WTC11 (cell line): ENCODE data around the gene ABCB11. TPM values are rescaled to one million over a fixed set of nuclear protein-coding genes. Genes with fewer than 3 reads are reported as not detected.

Experiments
- ATAC-seq: fragments of 200-7000 bp; cut with Tn5 transposase; 2 replicates; pipeline ENCODE4 v1.10.0; 2021; ENCODE audit warnings: mild to moderate bottlenecking, moderate library complexity
- CTCF ChIA-PET: fragments of 300-600 bp; sonication (Branson Sonifier 250); formaldehyde crosslinking; loops from one replicate; lab custom pipeline; 2021; ENCODE audit warnings: antibody characterized with exemption; lab: Charles Lee
- POLR2A ChIA-PET: fragments of 350-600 bp; sonication (Branson Sonifier 250); formaldehyde crosslinking; loops from one replicate; lab custom pipeline; 2021; ENCODE audit warnings: antibody characterized with exemption; lab: Charles Lee
- DNase-seq: peaks from one replicate; pipeline ENCODE4 v3.0.0; 2021; ENCODE audit warnings: low spot score
- H3K27ac Mint-ChIP-seq: 2 replicates; pipeline ENCODE4 v1.8.0; 2021; ENCODE audit warnings: mixed read lengths
- H3K27me3 Mint-ChIP-seq: 2 replicates; pipeline ENCODE4 v1.8.0; 2021; ENCODE audit warnings: low read depth, mild to moderate bottlenecking, moderate library complexity, mixed read lengths
- H3K36me3 Mint-ChIP-seq: 2 replicates; pipeline ENCODE4 v1.8.0; 2021; ENCODE audit warnings: mixed read lengths
- H3K4me1 Mint-ChIP-seq: 2 replicates; pipeline ENCODE4 v1.8.0; 2022; ENCODE audit warnings: mixed read lengths
- H3K4me3 Mint-ChIP-seq: 2 replicates; pipeline ENCODE4 v1.8.0; 2021; ENCODE audit warnings: mild to moderate bottlenecking, moderate library complexity, mixed read lengths
- H3K9me3 Mint-ChIP-seq: 2 replicates; pipeline ENCODE4 v1.8.0; 2021; ENCODE audit warnings: mixed read lengths
- ATF1 ChIP-seq: sonication (generic); formaldehyde crosslinking; IDR thresholded peaks from 2 replicates; pipeline ENCODE4 v1.8.1; 2023; ENCODE audit warnings: mild to moderate bottlenecking, moderate library complexity, missing genetic modification reagents
- ATF3 ChIP-seq: sonication (generic); formaldehyde crosslinking; conservative IDR thresholded peaks from 2 replicates; pipeline ENCODE4 v1.8.1; 2022; ENCODE audit warnings: mild to moderate bottlenecking, missing genetic modification reagents
- ESRRA ChIP-seq: sonication (generic); formaldehyde crosslinking; IDR thresholded peaks from 2 replicates; pipeline ENCODE4 v1.8.1; 2022; ENCODE audit warnings: mild to moderate bottlenecking, missing genetic modification reagents, borderline replicate concordance
- ETV6 ChIP-seq: sonication (generic); formaldehyde crosslinking; IDR thresholded peaks from 2 replicates; pipeline ENCODE4 v1.8.1; 2022; ENCODE audit warnings: mild to moderate bottlenecking, missing genetic modification reagents
- FOXJ3 ChIP-seq: sonication (generic); formaldehyde crosslinking; IDR thresholded peaks from 2 replicates; pipeline ENCODE4 v1.9.0; 2021; ENCODE audit warnings: missing genetic modification reagents, mild to moderate bottlenecking, borderline replicate concordance
- GABPB1 ChIP-seq: sonication (generic); formaldehyde crosslinking; IDR thresholded peaks from 2 replicates; pipeline ENCODE4 v1.8.1; 2023; ENCODE audit warnings: mild to moderate bottlenecking, missing genetic modification reagents
- GRHL2 ChIP-seq: fragments of 250-450 bp; sonication (Bioruptor Pico); IDR thresholded peaks from 2 replicates; pipeline ENCODE4 v1.8.0; 2022; ENCODE audit warnings: mild to moderate bottlenecking, moderate library complexity; ENCODE audit not compliant: insufficient replicate concordance, severe bottlenecking
- JAZF1 ChIP-seq: fragments of 250-450 bp; sonication (Bioruptor Pico); IDR thresholded peaks from 2 replicates; pipeline ENCODE4 v1.9.0; 2021; ENCODE audit warnings: moderate library complexity, mild to moderate bottlenecking, inconsistent platforms
- JUN ChIP-seq: sonication (generic); formaldehyde crosslinking; IDR thresholded peaks from 2 replicates; pipeline ENCODE4 v1.8.0; 2023; ENCODE audit warnings: mild to moderate bottlenecking, missing genetic modification reagents
- MXD4 ChIP-seq: fragments of 250-450 bp; sonication (Bioruptor Pico); IDR thresholded peaks from 2 replicates; pipeline ENCODE4 v1.8.0; 2021; ENCODE audit warnings: mild to moderate bottlenecking, moderate library complexity, borderline replicate concordance
- NR3C1 ChIP-seq: sonication (generic); formaldehyde crosslinking; conservative IDR thresholded peaks from 2 replicates; pipeline ENCODE4 v1.8.1; 2023; ENCODE audit warnings: low read depth, mild to moderate bottlenecking, missing genetic modification reagents
- RORB ChIP-seq: fragments of 250-450 bp; sonication (Bioruptor Pico); IDR thresholded peaks from 2 replicates; pipeline ENCODE4 v1.9.0; 2021; ENCODE audit warnings: mild to moderate bottlenecking
- USF1 ChIP-seq: sonication (generic); formaldehyde crosslinking; IDR thresholded peaks from 2 replicates; pipeline ENCODE4 v1.8.0; 2022; ENCODE audit warnings: mild to moderate bottlenecking, missing genetic modification reagents
- ZNF281 ChIP-seq: sonication (generic); formaldehyde crosslinking; IDR thresholded peaks from 2 replicates; pipeline ENCODE4 v1.8.0; 2023; ENCODE audit warnings: mild to moderate bottlenecking, missing genetic modification reagents
- ZNF416 ChIP-seq: fragments of 250-450 bp; sonication (Bioruptor Pico); IDR thresholded peaks from 2 replicates; pipeline ENCODE4 v1.9.0; 2021; ENCODE audit warnings: mild to moderate bottlenecking, inconsistent platforms
- ZNF671 ChIP-seq: fragments of 250-450 bp; sonication (Bioruptor Pico); IDR thresholded peaks from 2 replicates; pipeline ENCODE4 v1.8.0; 2021; ENCODE audit warnings: mild to moderate bottlenecking
- total RNA-seq: library from RNA; stranded (reverse); gene quantifications from 3 replicates; pipeline ENCODE4 v1.2.3, GENCODE V29; 2021
- TF ChIP-seq, protein P1 (sequence below): sonication (generic); formaldehyde crosslinking; IDR thresholded peaks from 2 replicates; pipeline ENCODE4 v1.8.0; 2022; ENCODE audit warnings: mild to moderate bottlenecking, missing genetic modification reagents
- TF ChIP-seq, protein P2 (sequence below): sonication (generic); formaldehyde crosslinking; IDR thresholded peaks from 2 replicates; pipeline ENCODE4 v1.8.1; 2023; ENCODE audit warnings: mild to moderate bottlenecking, missing genetic modification reagents, moderate library complexity
- TF ChIP-seq, protein P3 (sequence below): fragments of 250-450 bp; sonication (Bioruptor Pico); IDR thresholded peaks from 2 replicates; pipeline ENCODE4 v1.9.0; 2021; ENCODE audit warnings: mild to moderate bottlenecking, borderline replicate concordance

ABCB11 gene
- total RNA-seq, 1 experiment from 2014 or later: 0.77 TPM

GRCh38 chr2:169049142-169049541, 18.0 kb upstream of the ABCB11 start:
- peaks cover 5% of the 10 kb centered on the region; the same call in 1 of the 2 replicates for H3K4me1 Mint-ChIP-seq
- peaks cover 19% of the 10 kb centered on the region for H3K9me3 Mint-ChIP-seq
- no peak overlapping the region for H3K4me3 Mint-ChIP-seq
- TF ChIP-seq, protein P1, sequence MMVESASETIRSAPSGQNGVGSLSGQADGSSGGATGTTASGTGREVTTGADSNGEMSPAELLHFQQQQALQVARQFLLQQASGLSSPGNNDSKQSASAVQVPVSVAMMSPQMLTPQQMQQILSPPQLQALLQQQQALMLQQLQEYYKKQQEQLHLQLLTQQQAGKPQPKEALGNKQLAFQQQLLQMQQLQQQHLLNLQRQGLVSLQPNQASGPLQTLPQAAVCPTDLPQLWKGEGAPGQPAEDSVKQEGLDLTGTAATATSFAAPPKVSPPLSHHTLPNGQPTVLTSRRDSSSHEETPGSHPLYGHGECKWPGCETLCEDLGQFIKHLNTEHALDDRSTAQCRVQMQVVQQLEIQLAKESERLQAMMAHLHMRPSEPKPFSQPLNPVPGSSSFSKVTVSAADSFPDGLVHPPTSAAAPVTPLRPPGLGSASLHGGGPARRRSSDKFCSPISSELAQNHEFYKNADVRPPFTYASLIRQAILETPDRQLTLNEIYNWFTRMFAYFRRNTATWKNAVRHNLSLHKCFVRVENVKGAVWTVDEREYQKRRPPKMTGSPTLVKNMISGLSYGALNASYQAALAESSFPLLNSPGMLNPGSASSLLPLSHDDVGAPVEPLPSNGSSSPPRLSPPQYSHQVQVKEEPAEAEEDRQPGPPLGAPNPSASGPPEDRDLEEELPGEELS (CRISPR knock-in tag): no peak
- TF ChIP-seq ESRRA (CRISPR knock-in tag) (no peak), GABPB1 (CRISPR knock-in tag) (no peak), USF1 (CRISPR knock-in tag) (no peak), FOXJ3 (CRISPR knock-in tag) (no peak), ZNF416 (no peak), NR3C1 (no peak), MXD4 (CRISPR knock-in tag) (no peak), JAZF1 (CRISPR knock-in tag) (no peak), ATF1 (CRISPR knock-in tag) (no peak), JUN (CRISPR knock-in tag) (no peak), GRHL2 (CRISPR knock-in tag) (no peak), RORB (CRISPR knock-in tag) (no peak), ETV6 (CRISPR knock-in tag) (no peak)
- TF ChIP-seq, protein P2, sequence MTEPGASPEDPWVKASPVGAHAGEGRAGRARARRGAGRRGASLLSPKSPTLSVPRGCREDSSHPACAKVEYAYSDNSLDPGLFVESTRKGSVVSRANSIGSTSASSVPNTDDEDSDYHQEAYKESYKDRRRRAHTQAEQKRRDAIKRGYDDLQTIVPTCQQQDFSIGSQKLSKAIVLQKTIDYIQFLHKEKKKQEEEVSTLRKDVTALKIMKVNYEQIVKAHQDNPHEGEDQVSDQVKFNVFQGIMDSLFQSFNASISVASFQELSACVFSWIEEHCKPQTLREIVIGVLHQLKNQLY: no peak
- TF ChIP-seq, protein P3, sequence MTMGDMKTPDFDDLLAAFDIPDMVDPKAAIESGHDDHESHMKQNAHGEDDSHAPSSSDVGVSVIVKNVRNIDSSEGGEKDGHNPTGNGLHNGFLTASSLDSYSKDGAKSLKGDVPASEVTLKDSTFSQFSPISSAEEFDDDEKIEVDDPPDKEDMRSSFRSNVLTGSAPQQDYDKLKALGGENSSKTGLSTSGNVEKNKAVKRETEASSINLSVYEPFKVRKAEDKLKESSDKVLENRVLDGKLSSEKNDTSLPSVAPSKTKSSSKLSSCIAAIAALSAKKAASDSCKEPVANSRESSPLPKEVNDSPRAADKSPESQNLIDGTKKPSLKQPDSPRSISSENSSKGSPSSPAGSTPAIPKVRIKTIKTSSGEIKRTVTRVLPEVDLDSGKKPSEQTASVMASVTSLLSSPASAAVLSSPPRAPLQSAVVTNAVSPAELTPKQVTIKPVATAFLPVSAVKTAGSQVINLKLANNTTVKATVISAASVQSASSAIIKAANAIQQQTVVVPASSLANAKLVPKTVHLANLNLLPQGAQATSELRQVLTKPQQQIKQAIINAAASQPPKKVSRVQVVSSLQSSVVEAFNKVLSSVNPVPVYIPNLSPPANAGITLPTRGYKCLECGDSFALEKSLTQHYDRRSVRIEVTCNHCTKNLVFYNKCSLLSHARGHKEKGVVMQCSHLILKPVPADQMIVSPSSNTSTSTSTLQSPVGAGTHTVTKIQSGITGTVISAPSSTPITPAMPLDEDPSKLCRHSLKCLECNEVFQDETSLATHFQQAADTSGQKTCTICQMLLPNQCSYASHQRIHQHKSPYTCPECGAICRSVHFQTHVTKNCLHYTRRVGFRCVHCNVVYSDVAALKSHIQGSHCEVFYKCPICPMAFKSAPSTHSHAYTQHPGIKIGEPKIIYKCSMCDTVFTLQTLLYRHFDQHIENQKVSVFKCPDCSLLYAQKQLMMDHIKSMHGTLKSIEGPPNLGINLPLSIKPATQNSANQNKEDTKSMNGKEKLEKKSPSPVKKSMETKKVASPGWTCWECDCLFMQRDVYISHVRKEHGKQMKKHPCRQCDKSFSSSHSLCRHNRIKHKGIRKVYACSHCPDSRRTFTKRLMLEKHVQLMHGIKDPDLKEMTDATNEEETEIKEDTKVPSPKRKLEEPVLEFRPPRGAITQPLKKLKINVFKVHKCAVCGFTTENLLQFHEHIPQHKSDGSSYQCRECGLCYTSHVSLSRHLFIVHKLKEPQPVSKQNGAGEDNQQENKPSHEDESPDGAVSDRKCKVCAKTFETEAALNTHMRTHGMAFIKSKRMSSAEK (CRISPR knock-in tag): no peak
- POLR2A ChIA-PET: no interaction called here
- ATAC-seq (no peak), DNase-seq (no peak)
- H3K27ac Mint-ChIP-seq: no peak overlapping the region
- CTCF ChIA-PET: no interaction called here
- no peaks in the 10 kb centered on the region; the same call in 1 of the 2 replicates for H3K27me3 Mint-ChIP-seq
- H3K36me3 Mint-ChIP-seq: peaks cover under 1% of the 10 kb centered on the region

GRCh38 chr2:169047256-169048250, 16.4 kb upstream of the ABCB11 start:
- TF ChIP-seq MXD4 (CRISPR knock-in tag) (no peak), NR3C1 (no peak), ZNF281 (no peak), ATF3 (CRISPR knock-in tag) (no peak), ZNF671 (CRISPR knock-in tag) (no peak)

More at GRCh38 chr2:169047256-169048250, 16.4 kb upstream of the ABCB11 start:
- DNase-seq (no peak), ATAC-seq (no peak)
- no peaks in the 10 kb centered on the region; the same call in 1 of the 2 replicates for H3K27me3 Mint-ChIP-seq
- H3K27ac Mint-ChIP-seq: no peak overlapping the region
- no peak overlapping the region for H3K4me3 Mint-ChIP-seq
- ChIA-PET POLR2A (interaction anchor here (0.6 kb wide), 1 partner anchor 123 kb away, joined by 3 read pairs; no protein-coding TSS in a partner anchor), CTCF (no interaction called here)
- H3K9me3 Mint-ChIP-seq: peaks cover 33% of the 10 kb centered on the region
- peaks cover 9% of the 10 kb centered on the region for H3K36me3 Mint-ChIP-seq
- H3K4me1 Mint-ChIP-seq: peaks cover 5% of the 10 kb centered on the region; the same call in 1 of the 2 replicates
